SK-N-MC (cell line): ENCODE results near the gene SHISA9.

Experiments
- EZH2 ChIP-seq: fragments of 200-600 bp; sonication (generic); IDR thresholded peaks from one replicate; pipeline ENCODE4 v1.6.1; 2017; ENCODE audit warnings: antibody characterized with exemption
- FOXP2 ChIP-seq: optimal IDR thresholded peaks from 2 replicates; pipeline ENCODE3; 2011; ENCODE audit warnings: mild to moderate bottlenecking, moderate library complexity; ENCODE audit not compliant: insufficient read depth; ENCODE audit errors: extremely low read length, control extremely low read depth
- POLR2AphosphoS5 ChIP-seq: IDR thresholded peaks from 2 replicates; pipeline ENCODE4 v1.6.1; 2012; ENCODE audit warnings: mild to moderate bottlenecking, low read depth, low read length, borderline replicate concordance

GRCh38 chr16:13130586-13130985, 229.2 kb downstream of the SHISA9 start:
- TF ChIP-seq POLR2AphosphoS5 (no peak), EZH2 (no peak), FOXP2 (no peak)
